ENCODE data around the gene CDKL1. TPM values are rescaled to one million over a fixed set of nuclear protein-coding genes. Genes with fewer than 3 reads are reported as not detected.

Gene CDKL1
- total RNA-seq, 1 experiment from 2014 or later = 14.4 TPM

DNA sequence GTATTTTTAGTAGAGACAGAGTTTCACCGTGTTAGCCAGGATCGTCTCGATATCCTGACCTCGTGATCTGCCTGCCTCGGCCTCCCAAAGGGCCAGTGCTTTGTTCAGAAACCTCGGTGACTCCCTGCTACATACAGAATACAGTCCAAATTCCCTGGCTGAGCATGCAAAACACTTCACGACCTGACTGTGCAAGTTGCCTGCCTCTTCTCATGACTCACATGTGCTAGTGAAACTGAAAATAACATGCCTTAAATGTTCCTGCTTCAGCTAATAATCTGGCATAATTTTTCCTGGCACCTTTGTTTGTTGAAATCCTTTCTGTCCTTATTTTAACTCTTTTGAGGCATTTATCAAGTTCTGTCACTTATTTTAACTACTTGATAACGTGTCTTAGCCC is 76.4 kb downstream of the CDKL1 start:
- no peak overlapping the region for H3K4me3 ChIP-seq (ENCODE audit: low read length)
- no peak for TF ChIP-seq EZH2phosphoT487 (IDR thresholded peaks at IDR 0.05; ENCODE audit: borderline replicate concordance, low read length)
- no peak for TF ChIP-seq EZH2 (IDR thresholded peaks at IDR 0.05; ENCODE audit: low read length, unreplicated experiment)
- TF ChIP-seq, protein P1, sequence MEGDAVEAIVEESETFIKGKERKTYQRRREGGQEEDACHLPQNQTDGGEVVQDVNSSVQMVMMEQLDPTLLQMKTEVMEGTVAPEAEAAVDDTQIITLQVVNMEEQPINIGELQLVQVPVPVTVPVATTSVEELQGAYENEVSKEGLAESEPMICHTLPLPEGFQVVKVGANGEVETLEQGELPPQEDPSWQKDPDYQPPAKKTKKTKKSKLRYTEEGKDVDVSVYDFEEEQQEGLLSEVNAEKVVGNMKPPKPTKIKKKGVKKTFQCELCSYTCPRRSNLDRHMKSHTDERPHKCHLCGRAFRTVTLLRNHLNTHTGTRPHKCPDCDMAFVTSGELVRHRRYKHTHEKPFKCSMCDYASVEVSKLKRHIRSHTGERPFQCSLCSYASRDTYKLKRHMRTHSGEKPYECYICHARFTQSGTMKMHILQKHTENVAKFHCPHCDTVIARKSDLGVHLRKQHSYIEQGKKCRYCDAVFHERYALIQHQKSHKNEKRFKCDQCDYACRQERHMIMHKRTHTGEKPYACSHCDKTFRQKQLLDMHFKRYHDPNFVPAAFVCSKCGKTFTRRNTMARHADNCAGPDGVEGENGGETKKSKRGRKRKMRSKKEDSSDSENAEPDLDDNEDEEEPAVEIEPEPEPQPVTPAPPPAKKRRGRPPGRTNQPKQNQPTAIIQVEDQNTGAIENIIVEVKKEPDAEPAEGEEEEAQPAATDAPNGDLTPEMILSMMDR (conservative IDR thresholded peaks at IDR 0.05; ENCODE audit: low read depth, low read length) = no peak
- no peaks in the 10 kb centered on the region for H3K27me3 ChIP-seq (ENCODE audit: low read length)
- intact Hi-C loops (cut with micrococcal nuclease) = loop anchor here (2.0 kb wide), 1 partner anchor 459 kb away; no protein-coding TSS in a partner anchor
- no peaks in the 10 kb centered on the region for H3K9me2 ChIP-seq (replicated peaks; ENCODE audit: low read length)
- H3K9me3 ChIP-seq (ENCODE audit: low read length) = no peaks in the 10 kb centered on the region
- ChIA-PET POLR2A (ENCODE audit: unreplicated experiment) (interaction anchor here (0.5 to 1.0 kb wide), 4 partner anchors 8 to 211 kb away, joined by 3 to 16 read pairs (median 3); no protein-coding TSS in a partner anchor), CTCF (interaction anchor here (0.5 to 1.5 kb wide), 5 partner anchors 15 to 540 kb away, joined by 3 to 14 read pairs (median 4); no protein-coding TSS in a partner anchor)
- peak overlapping the region; percentile 87 for H3K27ac ChIP-seq (ENCODE audit: low read length)
- peaks cover 22% of the 10 kb centered on the region for H3K4me1 ChIP-seq (ENCODE audit: insufficient read depth, low read length)
- H3K79me2 ChIP-seq (ENCODE audit: low read length) = peaks cover 18% of the 10 kb centered on the region
- DNase-seq (no peak), ATAC-seq (no peak)
- peak overlapping the region; percentile 70 for H3K4me2 ChIP-seq (ENCODE audit: low read length)
- no peaks in the 10 kb centered on the region; the same call in 1 of the 2 replicates for H3K36me3 ChIP-seq (ENCODE audit: low read depth, low read length)
- BruUV-seq (replicated peaks) = no TSS peak
- H3F3A ChIP-seq (ENCODE audit: low read length, unreplicated experiment) = no peaks in the 10 kb centered on the region
- no peaks in the 10 kb centered on the region for H4K20me1 ChIP-seq (ENCODE audit: low read length)
- no peak overlapping the region for H3K9ac ChIP-seq (ENCODE audit: low read length)
- H2AFZ ChIP-seq (ENCODE audit: low read length) = no peak overlapping the region

GRCh38 chr14:50319721-50320120 is 77.0 kb downstream of the CDKL1 start:
- CTCF ChIA-PET = no interaction called here
- peak; percentile 14 for DNase-seq
- no TSS peak for BruUV-seq (replicated peaks)

DNA sequence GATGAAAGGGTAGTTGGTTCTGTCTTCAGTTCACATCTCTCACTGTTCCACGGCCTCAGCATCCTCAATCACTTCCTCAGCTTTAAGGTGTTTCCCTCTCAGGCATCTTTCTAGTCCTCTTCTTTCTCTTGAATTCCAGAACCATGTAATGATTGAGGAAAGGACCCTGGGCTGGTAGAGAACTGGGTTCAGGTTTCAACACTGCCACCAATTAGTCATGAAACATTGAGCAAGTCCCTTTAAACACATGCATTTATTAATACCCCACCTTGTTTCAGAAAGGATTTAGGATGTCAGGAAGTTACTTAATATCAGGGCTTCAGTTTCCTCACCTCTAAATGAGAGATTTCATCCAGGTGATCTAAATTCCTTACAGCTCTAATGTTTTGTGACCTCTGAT is 77.4 kb downstream of the CDKL1 start:
- Histone ChIP-seq H3K4me1 (ENCODE audit: insufficient read depth, low read length) (peaks cover 22% of the 10 kb centered on the region), H3F3A (ENCODE audit: low read length, unreplicated experiment) (no peaks in the 10 kb centered on the region), H3K4me2 (ENCODE audit: low read length) (no peak overlapping the region), H3K9ac (ENCODE audit: low read length) (no peak overlapping the region), H2AFZ (ENCODE audit: low read length) (no peak overlapping the region), H3K79me2 (ENCODE audit: low read length) (peaks cover 18% of the 10 kb centered on the region), H3K9me3 (ENCODE audit: low read length) (no peaks in the 10 kb centered on the region), H4K20me1 (ENCODE audit: low read length) (no peaks in the 10 kb centered on the region), H3K9me2 (replicated peaks; ENCODE audit: low read length) (no peaks in the 10 kb centered on the region), H3K27me3 (ENCODE audit: low read length) (no peaks in the 10 kb centered on the region), H3K36me3 (ENCODE audit: low read depth, low read length) (peaks cover 2% of the 10 kb centered on the region), H3K4me3 (ENCODE audit: low read length) (no peak overlapping the region), H3K27ac (ENCODE audit: low read length) (no peak overlapping the region)
- intact Hi-C loops (cut with micrococcal nuclease) = no loop called here
- BruUV-seq (replicated peaks) = no TSS peak
- TF ChIP-seq EZH2 (IDR thresholded peaks at IDR 0.05; ENCODE audit: low read length, unreplicated experiment) = no peak
- TF ChIP-seq EZH2phosphoT487 (IDR thresholded peaks at IDR 0.05; ENCODE audit: borderline replicate concordance, low read length) = no peak
- TF ChIP-seq, protein P1 (conservative IDR thresholded peaks at IDR 0.05; ENCODE audit: low read depth, low read length) = no peak
- ATAC-seq = no peak
- peak; percentile 18 for DNase-seq
- CTCF ChIA-PET = no interaction called here
- POLR2A ChIA-PET (ENCODE audit: unreplicated experiment) = no interaction called here

More at GRCh38 chr14:50319721-50320120, 77.0 kb downstream of the CDKL1 start:
- TF ChIP-seq EZH2phosphoT487 (IDR thresholded peaks at IDR 0.05; ENCODE audit: borderline replicate concordance, low read length) (no peak), EZH2 (IDR thresholded peaks at IDR 0.05; ENCODE audit: low read length, unreplicated experiment) (no peak)
- TF ChIP-seq, protein P1 (conservative IDR thresholded peaks at IDR 0.05; ENCODE audit: low read depth, low read length) = no peak
- Histone ChIP-seq H3K9me3 (ENCODE audit: low read length) (no peaks in the 10 kb centered on the region), H3K4me1 (ENCODE audit: insufficient read depth, low read length) (peaks cover 22% of the 10 kb centered on the region), H3K9ac (ENCODE audit: low read length) (no peak overlapping the region), H3K4me2 (ENCODE audit: low read length) (no peak overlapping the region), H3K27ac (ENCODE audit: low read length) (no peak overlapping the region), H4K20me1 (ENCODE audit: low read length) (no peaks in the 10 kb centered on the region), H3K79me2 (ENCODE audit: low read length) (peaks cover 18% of the 10 kb centered on the region), H2AFZ (ENCODE audit: low read length) (no peak overlapping the region), H3K9me2 (replicated peaks; ENCODE audit: low read length) (no peaks in the 10 kb centered on the region), H3K4me3 (ENCODE audit: low read length) (no peak overlapping the region), H3K27me3 (ENCODE audit: low read length) (no peaks in the 10 kb centered on the region), H3K36me3 (ENCODE audit: low read depth, low read length) (no peaks in the 10 kb centered on the region; the same call in 1 of the 2 replicates), H3F3A (ENCODE audit: low read length, unreplicated experiment) (no peaks in the 10 kb centered on the region)
- POLR2A ChIA-PET (ENCODE audit: unreplicated experiment) = interaction anchor here (0.6 kb wide), 1 partner anchor 76 kb away, joined by 3 read pairs; no protein-coding TSS in a partner anchor
- ATAC-seq = no peak
- intact Hi-C loops (cut with micrococcal nuclease) = loop anchor here (2.0 kb wide), 1 partner anchor 459 kb away; no protein-coding TSS in a partner anchor
